Measurements from ENCODE around the gene GATM.

Gene GATM

DNA sequence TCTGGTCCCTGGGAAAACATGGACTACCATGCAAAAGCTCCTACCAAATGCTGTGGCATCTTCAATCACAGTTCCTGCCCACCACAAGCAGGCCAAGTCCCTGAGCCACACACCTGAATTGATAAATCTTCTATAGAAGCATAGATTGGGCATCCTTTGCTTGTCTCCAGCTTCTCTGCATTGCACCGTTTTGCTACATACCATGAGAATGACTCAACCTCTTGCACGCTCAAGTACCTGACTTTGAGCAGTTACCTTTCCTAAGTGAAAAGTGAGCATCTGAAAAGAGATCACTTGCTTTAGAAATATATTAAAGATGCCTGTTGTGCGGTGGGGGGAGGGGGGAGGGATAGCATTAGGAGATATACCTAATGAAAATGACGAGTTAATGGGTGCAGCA, 31.3 kb downstream of the GATM start:
- Histone ChIP-seq H3K4me1 (ENCODE audit: control insufficient read depth in 1 of 2, insufficient read depth in 2 of 2, low read length in 2 of 2) (peaks cover 4% of the 10 kb centered on the region in 2 donors), H3K27me3 (ENCODE audit: low read depth, low read length) (no peaks in the 10 kb centered on the region), H3K36me3 (ENCODE audit: control insufficient read depth in 1 of 2, insufficient read depth in 2 of 2, low read length in 2 of 2) (no peaks in the 10 kb centered on the region), H3K4me3 (ENCODE audit: low read depth in 1 of 2, low read length in 2 of 2) (no peak overlapping the region), H3K9me3 (ENCODE audit: control insufficient read depth in 1 of 2, low read length in 2 of 2) (no peaks in the 10 kb centered on the region), H3K27ac (ENCODE audit: low read length) (no peak overlapping the region)

DNA sequence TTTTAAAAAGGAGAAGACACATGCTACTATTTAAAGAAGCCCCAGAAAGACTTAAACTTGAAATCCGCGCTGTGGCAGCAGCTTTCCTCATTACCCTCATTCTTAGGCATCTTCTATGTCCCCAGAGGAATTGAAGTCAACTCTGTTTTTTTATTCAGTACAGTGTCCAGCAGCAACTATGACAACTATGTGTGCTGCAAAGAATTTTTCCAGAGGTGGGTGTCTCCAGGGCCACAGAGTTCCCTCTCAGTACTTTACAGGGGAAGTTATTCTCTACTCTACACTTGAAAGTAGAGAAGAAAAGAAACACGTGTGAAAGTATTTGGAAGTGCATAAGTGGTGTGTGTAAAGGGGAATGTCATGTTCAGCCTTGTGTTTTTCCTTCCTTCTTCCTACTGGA, 32.0 kb downstream of the GATM start:
- H3K36me3 ChIP-seq (ENCODE audit: control insufficient read depth in 1 of 2, insufficient read depth in 2 of 2, low read length in 2 of 2): no peaks in the 10 kb centered on the region
- H3K27me3 ChIP-seq (ENCODE audit: low read depth, low read length): no peaks in the 10 kb centered on the region
- H3K27ac ChIP-seq (ENCODE audit: low read length): no peak overlapping the region
- no peak overlapping the region for H3K4me3 ChIP-seq (ENCODE audit: low read depth in 1 of 2, low read length in 2 of 2)
- no peaks in the 10 kb centered on the region for H3K9me3 ChIP-seq (ENCODE audit: control insufficient read depth in 1 of 2, low read length in 2 of 2)
- H3K4me1 ChIP-seq (ENCODE audit: control insufficient read depth in 1 of 2, insufficient read depth in 2 of 2, low read length in 2 of 2): peaks cover 4% of the 10 kb centered on the region in 2 donors

DNA sequence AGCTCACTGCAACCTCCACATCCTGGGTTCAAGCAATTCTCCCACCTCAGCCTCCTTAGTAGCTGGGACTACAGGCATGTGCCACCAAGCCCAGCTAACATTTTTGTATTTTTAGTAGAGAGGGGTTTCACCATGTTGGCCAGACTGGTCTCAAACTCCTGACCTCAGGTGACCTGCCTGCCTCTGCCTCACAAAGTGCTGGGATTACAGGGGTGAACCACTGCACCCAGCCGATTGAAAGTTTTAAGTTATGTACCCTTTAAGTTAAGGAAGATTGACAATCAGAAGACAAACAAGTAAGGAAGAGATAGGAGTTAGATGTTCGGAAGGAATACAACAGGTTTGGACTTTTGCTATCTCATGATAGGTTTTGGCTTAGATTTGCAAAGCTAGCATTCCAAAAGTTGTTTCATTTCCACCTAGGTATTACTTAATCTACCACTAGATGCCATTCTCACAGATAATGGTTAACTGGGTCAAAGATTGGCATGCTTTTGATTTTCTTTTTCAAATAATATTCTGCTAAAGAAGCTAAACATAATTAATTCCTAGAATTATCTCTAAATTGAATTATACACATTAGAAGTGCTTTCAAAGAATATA, 35.0 kb downstream of the GATM start:
- Histone ChIP-seq H3K4me3 (ENCODE audit: low read depth in 1 of 2, low read length in 2 of 2) (no peak overlapping the region), H3K9me3 (ENCODE audit: control insufficient read depth in 1 of 2, low read length in 2 of 2) (no peaks in the 10 kb centered on the region), H3K27ac (ENCODE audit: low read length) (no peak overlapping the region), H3K4me1 (ENCODE audit: control insufficient read depth in 1 of 2, insufficient read depth in 2 of 2, low read length in 2 of 2) (peaks cover 4% of the 10 kb centered on the region in 2 donors), H3K27me3 (ENCODE audit: low read depth, low read length) (no peaks in the 10 kb centered on the region), H3K36me3 (ENCODE audit: control insufficient read depth in 1 of 2, insufficient read depth in 2 of 2, low read length in 2 of 2) (no peaks in the 10 kb centered on the region)

DNA sequence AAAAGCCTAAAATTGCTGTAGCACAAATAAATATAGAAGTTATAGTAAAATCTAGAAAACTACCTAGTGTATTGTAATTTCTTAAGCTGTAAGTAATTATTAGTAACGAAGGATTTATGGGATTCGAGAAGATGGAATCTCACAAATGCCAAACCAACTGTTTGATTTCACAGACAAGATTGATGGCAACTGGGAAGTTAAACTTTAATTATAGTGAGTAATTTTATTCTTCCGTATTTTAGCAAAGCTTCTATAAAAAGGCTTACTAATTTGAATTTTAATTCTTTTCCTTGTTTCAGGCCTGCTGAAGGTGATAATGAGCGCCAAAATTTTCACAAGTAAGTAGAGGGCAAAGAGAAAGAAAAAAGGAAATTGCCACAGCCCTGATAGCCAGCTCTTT, 36.6 kb downstream of the GATM start:
- no peak overlapping the region for H3K4me3 ChIP-seq (ENCODE audit: low read depth in 1 of 2, low read length in 2 of 2)
- no peak overlapping the region for H3K27ac ChIP-seq (ENCODE audit: low read length)
- no peaks in the 10 kb centered on the region for H3K36me3 ChIP-seq (ENCODE audit: control insufficient read depth in 1 of 2, insufficient read depth in 2 of 2, low read length in 2 of 2)
- H3K9me3 ChIP-seq (ENCODE audit: control insufficient read depth in 1 of 2, low read length in 2 of 2): no peaks in the 10 kb centered on the region
- H3K4me1 ChIP-seq (ENCODE audit: control insufficient read depth in 1 of 2, insufficient read depth in 2 of 2, low read length in 2 of 2): peaks cover 0 to 4% of the 10 kb centered on the region in 2 donors
- no peaks in the 10 kb centered on the region for H3K27me3 ChIP-seq (ENCODE audit: low read depth, low read length)

DNA sequence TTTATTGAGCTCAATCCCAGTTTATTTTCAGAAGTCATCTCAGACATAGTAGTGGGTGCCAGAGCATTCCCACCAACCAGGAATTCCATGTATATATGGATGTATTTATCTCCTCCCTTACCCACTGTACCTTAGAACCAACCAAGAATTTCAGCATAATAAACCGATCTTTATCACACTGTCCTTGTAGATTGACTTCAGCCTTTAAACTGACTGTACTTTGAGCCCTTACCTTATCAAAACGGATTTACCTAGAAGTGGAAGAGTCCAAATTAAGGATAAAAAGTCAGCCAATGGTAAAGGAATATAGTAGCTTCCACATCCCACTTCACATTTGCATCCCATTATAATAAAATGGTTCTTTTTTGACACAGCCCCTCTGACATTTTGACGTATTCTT, 37.9 kb downstream of the GATM start:
- Histone ChIP-seq H3K27ac (ENCODE audit: low read length) (no peak overlapping the region), H3K9me3 (ENCODE audit: control insufficient read depth in 1 of 2, low read length in 2 of 2) (no peaks in the 10 kb centered on the region), H3K4me1 (ENCODE audit: control insufficient read depth in 1 of 2, insufficient read depth in 2 of 2, low read length in 2 of 2) (no peaks in the 10 kb centered on the region), H3K27me3 (ENCODE audit: low read depth, low read length) (no peaks in the 10 kb centered on the region), H3K4me3 (ENCODE audit: low read depth in 1 of 2, low read length in 2 of 2) (no peak overlapping the region), H3K36me3 (ENCODE audit: control insufficient read depth in 1 of 2, insufficient read depth in 2 of 2, low read length in 2 of 2) (no peaks in the 10 kb centered on the region)

DNA sequence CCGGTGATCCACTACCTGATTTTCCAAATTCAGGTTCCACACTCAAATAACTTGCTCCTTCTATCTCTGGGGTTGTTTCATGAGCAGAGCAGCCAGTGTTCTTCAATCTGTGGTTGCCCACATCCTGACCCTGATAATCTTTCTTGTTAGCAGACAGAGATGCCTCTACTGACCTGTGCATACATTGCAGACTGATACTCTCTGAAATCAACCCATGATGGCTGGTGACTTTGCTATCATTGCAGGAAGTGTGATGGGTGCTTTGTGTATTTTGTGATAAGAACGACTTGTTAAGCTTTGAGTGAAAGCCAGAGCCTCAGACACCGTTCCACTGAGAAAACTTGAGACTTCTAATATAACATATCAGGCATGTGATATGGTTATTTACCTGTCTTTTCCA, 39.9 kb downstream of the GATM start:
- Histone ChIP-seq H3K27ac (ENCODE audit: low read length) (no peak overlapping the region), H3K4me1 (ENCODE audit: control insufficient read depth in 1 of 2, insufficient read depth in 2 of 2, low read length in 2 of 2) (peaks cover 0 to 7% of the 10 kb centered on the region in 2 donors), H3K4me3 (ENCODE audit: low read depth in 1 of 2, low read length in 2 of 2) (no peak overlapping the region), H3K36me3 (ENCODE audit: control insufficient read depth in 1 of 2, insufficient read depth in 2 of 2, low read length in 2 of 2) (no peaks in the 10 kb centered on the region), H3K27me3 (ENCODE audit: low read depth, low read length) (no peaks in the 10 kb centered on the region), H3K9me3 (ENCODE audit: control insufficient read depth in 1 of 2, low read length in 2 of 2) (no peaks in the 10 kb centered on the region)

DNA sequence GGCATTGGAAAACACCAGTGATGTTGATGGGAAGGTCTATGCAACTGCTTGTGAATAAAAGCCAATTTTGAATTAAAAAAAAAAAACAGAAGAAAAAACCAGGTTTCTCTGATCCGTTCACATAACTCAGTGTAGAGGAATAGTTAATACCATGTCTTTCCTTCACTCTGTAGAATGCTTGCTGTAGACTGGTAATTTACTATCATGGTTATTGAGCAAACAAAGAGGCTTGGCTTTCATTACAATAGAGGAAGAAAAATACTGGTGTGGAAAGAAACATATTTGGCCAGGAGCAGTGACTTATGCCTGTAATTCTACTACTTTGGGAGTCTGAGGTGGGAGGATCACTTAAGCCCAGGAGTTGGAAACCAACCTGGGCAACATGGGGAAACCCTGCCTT, 41.1 kb downstream of the GATM start:
- H3K4me3 ChIP-seq (ENCODE audit: low read depth in 1 of 2, low read length in 2 of 2): no peak overlapping the region
- H3K27me3 ChIP-seq (ENCODE audit: low read depth, low read length): no peaks in the 10 kb centered on the region
- H3K9me3 ChIP-seq (ENCODE audit: control insufficient read depth in 1 of 2, low read length in 2 of 2): no peaks in the 10 kb centered on the region
- H3K36me3 ChIP-seq (ENCODE audit: control insufficient read depth in 1 of 2, insufficient read depth in 2 of 2, low read length in 2 of 2): no peaks in the 10 kb centered on the region
- H3K27ac ChIP-seq (ENCODE audit: low read length): no peak overlapping the region
- H3K4me1 ChIP-seq (ENCODE audit: control insufficient read depth in 1 of 2, insufficient read depth in 2 of 2, low read length in 2 of 2): peaks cover 0 to 14% of the 10 kb centered on the region in 2 donors

DNA sequence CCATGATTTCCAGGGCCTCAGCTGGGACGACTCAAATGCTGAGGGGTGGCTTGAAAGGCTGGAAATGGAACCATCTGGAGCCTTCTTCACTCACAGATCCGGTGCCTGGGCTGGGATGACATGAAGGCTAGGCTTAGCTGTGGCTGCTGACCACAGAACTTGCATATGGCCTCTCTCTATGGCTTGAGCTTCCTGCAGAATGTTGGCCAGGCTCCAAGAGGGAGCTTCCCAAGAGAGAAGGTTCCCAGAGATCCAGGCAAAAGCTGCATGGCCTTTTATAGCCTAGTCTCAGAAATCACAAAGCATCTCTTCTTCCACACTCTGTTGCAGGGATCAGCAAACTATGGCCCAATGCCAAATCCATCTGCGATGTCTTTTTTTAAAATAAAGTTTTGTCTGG, 44.8 kb downstream of the GATM start:
- Histone ChIP-seq H3K27ac (ENCODE audit: low read length) (no peak overlapping the region), H3K9me3 (ENCODE audit: control insufficient read depth in 1 of 2, low read length in 2 of 2) (no peaks in the 10 kb centered on the region), H3K27me3 (ENCODE audit: low read depth, low read length) (no peaks in the 10 kb centered on the region), H3K36me3 (ENCODE audit: control insufficient read depth in 1 of 2, insufficient read depth in 2 of 2, low read length in 2 of 2) (no peaks in the 10 kb centered on the region), H3K4me3 (ENCODE audit: low read depth in 1 of 2, low read length in 2 of 2) (no peak overlapping the region), H3K4me1 (ENCODE audit: control insufficient read depth in 1 of 2, insufficient read depth in 2 of 2, low read length in 2 of 2) (peaks cover 0 to 14% of the 10 kb centered on the region in 2 donors)

DNA sequence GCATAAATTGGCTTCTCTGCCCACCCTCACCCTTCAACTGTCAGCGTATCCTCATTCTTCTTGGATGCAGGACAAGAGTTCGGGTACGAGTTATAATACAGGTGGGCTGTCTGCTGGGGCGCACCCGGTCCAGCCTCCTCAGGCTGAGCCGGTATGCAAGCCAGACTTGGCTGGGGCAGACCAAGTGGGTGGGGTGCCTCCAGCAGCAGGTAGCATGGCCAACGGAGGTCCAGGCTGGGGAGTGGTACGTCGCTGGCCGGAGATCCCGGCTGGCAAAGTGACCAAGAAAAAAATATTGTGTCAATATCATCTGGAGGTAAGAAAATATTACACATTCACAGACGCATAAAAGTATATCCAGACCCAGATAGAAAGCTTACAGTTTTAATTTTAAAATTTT, 45.6 kb downstream of the GATM start:
- Histone ChIP-seq H3K27ac (ENCODE audit: low read length) (no peak overlapping the region), H3K4me3 (ENCODE audit: low read depth in 1 of 2, low read length in 2 of 2) (no peak overlapping the region), H3K36me3 (ENCODE audit: control insufficient read depth in 1 of 2, insufficient read depth in 2 of 2, low read length in 2 of 2) (no peaks in the 10 kb centered on the region), H3K4me1 (ENCODE audit: control insufficient read depth in 1 of 2, insufficient read depth in 2 of 2, low read length in 2 of 2) (peaks cover 0 to 14% of the 10 kb centered on the region in 2 donors), H3K9me3 (ENCODE audit: control insufficient read depth in 1 of 2, low read length in 2 of 2) (no peaks in the 10 kb centered on the region), H3K27me3 (ENCODE audit: low read depth, low read length) (no peaks in the 10 kb centered on the region)

DNA sequence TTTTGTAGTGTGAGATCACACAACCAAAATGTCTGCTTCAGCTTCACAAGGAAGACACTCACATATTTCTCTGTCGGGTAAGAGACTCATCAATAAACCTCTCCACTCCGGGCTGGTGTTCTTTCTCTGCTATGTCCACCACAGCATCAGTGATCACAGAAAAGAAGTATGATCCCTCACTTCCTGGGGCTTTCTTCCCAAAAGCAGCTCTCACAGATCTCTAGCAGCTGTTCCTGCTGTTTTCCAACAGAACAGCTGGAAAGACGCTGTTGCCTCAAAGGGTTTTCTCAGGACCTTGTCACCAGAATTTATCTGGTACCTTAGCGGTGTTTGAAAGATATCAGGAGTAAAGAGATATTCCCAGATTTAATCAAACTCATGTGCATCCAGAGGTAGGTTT, 46.4 kb downstream of the GATM start:
- no peaks in the 10 kb centered on the region for H3K36me3 ChIP-seq (ENCODE audit: control insufficient read depth in 1 of 2, insufficient read depth in 2 of 2, low read length in 2 of 2)
- H3K4me3 ChIP-seq (ENCODE audit: low read depth in 1 of 2, low read length in 2 of 2): no peak overlapping the region
- no peak overlapping the region for H3K27ac ChIP-seq (ENCODE audit: low read length)
- H3K4me1 ChIP-seq (ENCODE audit: control insufficient read depth in 1 of 2, insufficient read depth in 2 of 2, low read length in 2 of 2): peaks cover 0 to 14% of the 10 kb centered on the region in 2 donors
- H3K27me3 ChIP-seq (ENCODE audit: low read depth, low read length): no peaks in the 10 kb centered on the region
- no peaks in the 10 kb centered on the region for H3K9me3 ChIP-seq (ENCODE audit: control insufficient read depth in 1 of 2, low read length in 2 of 2)

DNA sequence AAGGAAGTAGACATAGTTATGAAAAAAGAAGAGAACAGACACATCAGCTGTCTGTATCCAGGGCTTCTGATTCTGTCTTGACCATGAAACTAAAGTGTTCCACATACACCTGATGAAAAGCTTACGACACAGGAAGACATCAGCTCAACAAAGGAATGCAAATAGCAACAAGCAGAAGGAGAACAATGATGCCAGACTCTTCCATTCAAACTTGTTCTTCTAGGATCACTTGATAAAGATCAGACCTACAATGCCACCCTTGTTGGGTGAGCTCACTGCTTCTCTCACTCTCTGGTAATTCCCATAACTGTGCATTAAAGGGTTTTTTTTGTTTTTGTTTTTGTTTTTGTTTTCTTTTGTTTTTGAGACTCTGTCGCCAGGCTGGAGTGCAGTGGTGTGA, 49.7 kb downstream of the GATM start:
- no peaks in the 10 kb centered on the region for H3K27me3 ChIP-seq (ENCODE audit: low read depth, low read length)
- peaks cover 0 to 9% of the 10 kb centered on the region in 2 donors for H3K4me1 ChIP-seq (ENCODE audit: control insufficient read depth in 1 of 2, insufficient read depth in 2 of 2, low read length in 2 of 2)
- no peak overlapping the region for H3K4me3 ChIP-seq (ENCODE audit: low read depth in 1 of 2, low read length in 2 of 2)
- H3K36me3 ChIP-seq (ENCODE audit: control insufficient read depth in 1 of 2, insufficient read depth in 2 of 2, low read length in 2 of 2): no peaks in the 10 kb centered on the region
- no peaks in the 10 kb centered on the region for H3K9me3 ChIP-seq (ENCODE audit: control insufficient read depth in 1 of 2, low read length in 2 of 2)
- no peak overlapping the region for H3K27ac ChIP-seq (ENCODE audit: low read length)

DNA sequence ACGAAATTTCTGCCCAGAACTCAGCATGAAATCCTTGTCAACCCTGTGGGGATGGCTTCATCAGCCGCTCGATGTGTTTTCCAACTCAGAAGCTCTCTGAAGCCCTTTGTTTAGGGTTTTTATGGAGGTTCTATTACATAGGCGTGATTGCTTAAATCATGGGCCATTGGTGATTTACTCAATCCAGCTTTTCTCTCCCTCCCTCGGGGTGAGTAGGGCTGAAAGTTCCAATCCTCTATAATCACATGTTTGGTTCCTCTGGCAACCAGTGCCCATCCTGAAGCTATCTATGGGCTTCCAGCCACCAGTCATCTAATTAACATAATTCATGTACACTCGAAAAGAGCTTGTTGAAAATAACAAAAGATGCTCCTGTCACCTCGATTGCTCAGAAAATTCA, 51.6 kb downstream of the GATM start:
- Histone ChIP-seq H3K4me3 (ENCODE audit: low read depth in 1 of 2, low read length in 2 of 2) (no peak overlapping the region), H3K27ac (ENCODE audit: low read length) (no peak overlapping the region), H3K9me3 (ENCODE audit: control insufficient read depth in 1 of 2, low read length in 2 of 2) (no peaks in the 10 kb centered on the region), H3K36me3 (ENCODE audit: control insufficient read depth in 1 of 2, insufficient read depth in 2 of 2, low read length in 2 of 2) (no peaks in the 10 kb centered on the region), H3K4me1 (ENCODE audit: control insufficient read depth in 1 of 2, insufficient read depth in 2 of 2, low read length in 2 of 2) (no peaks in the 10 kb centered on the region), H3K27me3 (ENCODE audit: low read depth, low read length) (no peaks in the 10 kb centered on the region)
